Measurements from ENCODE around the gene MYO10.
"Not testable (repeated sequence)": the region's sequence is repeated elsewhere in the genome, so short reads cannot be mapped to it uniquely, and the experiment has no call there.

The MYO10 gene

DNA sequence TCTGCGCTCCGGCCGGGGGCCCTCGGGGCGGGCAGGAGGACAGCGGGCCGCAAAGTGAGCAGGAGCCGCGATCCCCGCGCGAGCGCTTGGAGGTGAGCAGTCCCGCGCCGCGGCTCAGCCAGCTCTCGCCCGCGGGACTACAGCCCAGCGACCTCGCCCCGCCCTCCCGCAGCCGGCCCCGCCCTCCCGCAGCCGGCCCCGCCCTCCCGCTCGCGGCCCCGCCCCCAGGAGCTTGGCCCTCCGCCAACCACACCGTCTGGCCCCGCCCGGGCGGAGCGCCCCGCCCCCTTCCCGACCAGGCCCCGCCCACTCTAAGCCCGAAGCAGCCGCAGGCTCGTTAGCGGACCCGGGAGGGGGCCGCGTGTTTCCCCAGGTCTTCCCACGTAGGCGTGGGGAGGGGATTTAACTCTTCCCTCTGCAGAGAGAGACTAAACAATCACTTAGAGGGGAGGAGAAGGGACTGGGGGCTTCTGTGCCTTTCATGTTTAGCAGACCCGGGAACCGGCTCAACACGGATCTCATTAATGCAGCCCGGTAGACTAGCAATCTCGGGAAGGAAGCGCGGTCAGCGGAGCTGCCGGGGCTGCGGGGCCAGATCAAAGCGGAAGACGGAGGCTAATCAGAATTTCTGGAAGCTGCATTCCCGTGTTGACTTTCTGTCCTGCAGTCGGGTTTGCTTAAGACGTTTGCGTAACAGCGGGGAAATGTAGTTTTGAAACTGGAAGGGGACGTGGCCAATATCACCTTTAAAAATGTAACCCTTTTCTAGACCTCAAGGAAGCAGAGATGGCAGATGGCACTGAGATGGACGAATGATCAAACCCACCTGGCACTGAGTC is at the start of gene MYO10:
MYO10 (minus strand) TSS at position 139 of the 839 bp plus-strand sequence. CDS start 480 bp downstream, outside the sequence.
- DNase-seq (ENCODE audit: low read depth), result peak; percentile 38

DNA sequence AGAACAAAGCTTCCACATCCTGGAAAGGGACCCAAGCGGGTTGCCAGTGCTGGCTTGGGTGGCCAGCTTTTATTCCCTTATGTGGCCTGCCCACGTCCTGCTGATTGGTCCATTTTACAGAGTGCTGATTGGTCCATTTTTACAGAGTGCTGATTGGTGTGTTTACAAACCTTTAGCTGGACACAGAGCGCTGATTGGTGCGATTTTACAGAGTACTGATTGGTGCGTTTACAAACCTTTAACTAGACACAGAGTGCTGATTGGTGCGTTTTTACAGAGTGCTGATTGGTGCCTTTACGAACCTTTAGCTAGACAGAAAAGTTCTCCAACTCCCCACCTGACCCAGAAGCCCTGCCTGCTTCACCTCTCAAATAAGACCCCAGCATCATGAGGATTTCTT is 49.2 kb upstream of the MYO10 start:
- DNase-seq (ENCODE audit: low read depth), result not testable (repeated sequence)

DNA sequence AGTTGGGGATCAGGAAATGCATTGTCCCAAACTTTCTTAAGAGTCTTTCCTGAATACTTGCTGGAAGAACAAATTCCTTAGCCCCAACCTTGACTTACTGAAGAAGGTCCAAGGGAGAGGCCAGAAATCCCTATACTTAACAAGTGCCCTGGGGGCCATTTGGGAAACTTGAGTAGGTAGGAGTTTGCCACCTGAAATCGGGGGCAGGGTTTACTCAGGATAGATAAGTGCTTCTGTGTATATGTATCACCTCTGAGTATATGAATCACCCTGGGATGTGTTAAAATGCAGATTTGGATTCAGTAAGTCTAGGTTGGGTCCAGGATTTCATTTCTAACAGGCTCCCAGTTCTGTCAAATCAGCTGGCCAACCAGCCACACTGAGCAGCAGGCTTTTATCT is 47.9 kb upstream of the MYO10 start:
- no peak for DNase-seq (ENCODE audit: low read depth)

DNA sequence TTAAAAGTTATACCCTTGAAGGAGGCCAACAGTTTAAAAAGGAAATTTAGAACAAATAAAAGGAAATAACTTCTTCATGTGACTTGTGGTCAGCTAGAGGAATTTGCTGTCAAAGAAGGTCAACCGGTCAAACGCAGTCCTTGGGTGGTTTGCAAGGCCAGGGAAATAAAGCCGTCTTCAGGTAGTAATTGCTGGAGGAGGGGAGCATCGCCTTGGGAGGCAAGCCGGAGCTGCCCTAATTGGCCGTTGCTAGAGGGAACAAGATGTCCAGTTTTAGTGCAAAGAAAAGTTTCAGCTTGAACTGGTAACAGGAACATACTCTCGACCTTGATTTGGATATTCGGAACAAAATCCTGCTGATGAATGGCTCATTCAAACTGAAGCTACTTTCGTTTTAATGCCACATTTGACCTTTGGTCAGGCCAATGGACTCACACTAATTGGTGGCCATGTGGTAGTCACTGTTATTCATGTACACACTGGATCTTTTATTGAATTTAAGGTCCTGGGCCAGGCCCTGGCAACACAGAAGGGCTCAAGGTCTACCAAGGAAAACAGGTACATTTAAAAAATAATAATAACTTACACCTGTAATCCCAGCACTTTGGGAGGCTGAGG is 47.0 kb upstream of the MYO10 start:
- no peak for DNase-seq (ENCODE audit: low read depth)

DNA sequence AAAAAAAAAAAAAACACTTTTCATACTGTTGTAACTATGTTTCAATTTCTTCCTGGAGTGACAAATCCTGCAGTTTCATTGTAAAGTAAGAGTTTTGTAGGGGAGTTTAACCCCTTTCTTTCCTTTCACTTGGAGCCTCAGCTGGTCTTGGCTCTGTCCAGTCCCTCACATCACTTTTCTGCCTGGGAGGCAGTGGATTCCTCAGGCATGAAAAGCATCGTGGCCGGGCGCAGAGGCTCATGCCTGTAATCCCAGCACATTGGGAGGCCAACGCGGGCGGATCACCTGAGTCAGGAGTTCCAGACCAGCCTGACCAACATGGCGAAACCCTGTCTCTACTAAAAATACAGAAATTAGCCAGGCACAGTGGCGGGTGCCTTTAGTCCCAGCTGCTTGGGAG is 45.6 kb upstream of the MYO10 start:
- no peak for DNase-seq (ENCODE audit: low read depth)

DNA sequence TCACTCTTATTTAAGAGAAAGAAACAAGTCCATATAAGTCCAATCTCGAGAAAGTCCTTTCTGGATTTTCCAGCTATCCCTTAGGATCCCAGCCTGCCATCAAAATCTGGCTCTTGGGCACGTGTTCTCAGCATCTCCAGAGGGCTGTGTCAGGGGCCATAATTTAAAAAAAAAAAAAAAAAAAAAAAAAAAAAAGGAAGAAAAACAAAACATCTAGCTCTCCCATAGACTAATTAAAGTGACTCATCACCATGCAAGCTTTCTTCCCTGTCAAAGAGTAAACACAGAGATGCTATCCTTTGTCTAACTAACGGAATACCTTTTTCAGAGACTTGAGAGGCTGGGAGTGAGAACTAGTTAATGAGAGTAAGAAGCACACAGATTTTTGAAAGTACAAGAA is 44.9 kb upstream of the MYO10 start:
- no peak for DNase-seq (ENCODE audit: low read depth)

DNA sequence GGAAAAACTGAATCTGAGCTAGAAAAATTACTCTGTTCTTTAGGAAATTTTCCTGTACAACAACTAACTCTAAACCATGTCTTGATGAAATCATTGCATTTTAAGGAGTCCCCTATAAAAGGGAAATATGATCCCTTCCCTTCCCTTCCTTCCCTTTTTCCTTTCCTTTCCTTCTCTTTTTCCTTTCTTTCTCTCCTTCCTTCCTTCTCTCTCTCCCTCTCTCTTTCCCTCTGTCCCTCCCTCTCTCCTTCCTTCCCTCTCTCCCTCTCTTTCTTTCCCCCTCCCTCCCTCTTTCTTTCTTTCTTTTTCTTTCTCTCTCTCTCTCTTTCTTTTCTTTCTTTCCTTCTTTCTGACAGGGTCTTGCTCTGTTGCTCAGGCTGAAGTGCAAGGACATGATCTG is 42.2 kb upstream of the MYO10 start:
- DNase-seq (ENCODE audit: low read depth), result no peak

DNA sequence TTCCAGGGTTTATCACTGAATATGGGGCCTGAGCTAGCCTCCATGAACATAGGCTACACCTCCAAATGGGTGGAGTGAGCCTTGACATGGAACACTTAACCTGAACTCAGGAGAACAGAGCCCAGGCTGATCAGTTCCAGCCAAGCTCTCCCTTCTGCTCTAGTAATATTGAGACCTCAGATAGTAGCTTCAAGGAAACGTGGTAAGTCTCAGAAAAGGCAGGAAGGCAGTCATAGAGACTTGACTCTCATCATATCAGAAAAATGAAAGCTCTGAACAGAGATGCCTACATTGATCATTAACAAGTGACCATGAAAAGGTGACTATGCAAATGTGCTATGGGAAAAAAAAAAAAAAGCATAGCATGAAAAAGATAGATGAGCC is 40.5 kb upstream of the MYO10 start:
- DNase-seq (ENCODE audit: low read depth), result no peak

DNA sequence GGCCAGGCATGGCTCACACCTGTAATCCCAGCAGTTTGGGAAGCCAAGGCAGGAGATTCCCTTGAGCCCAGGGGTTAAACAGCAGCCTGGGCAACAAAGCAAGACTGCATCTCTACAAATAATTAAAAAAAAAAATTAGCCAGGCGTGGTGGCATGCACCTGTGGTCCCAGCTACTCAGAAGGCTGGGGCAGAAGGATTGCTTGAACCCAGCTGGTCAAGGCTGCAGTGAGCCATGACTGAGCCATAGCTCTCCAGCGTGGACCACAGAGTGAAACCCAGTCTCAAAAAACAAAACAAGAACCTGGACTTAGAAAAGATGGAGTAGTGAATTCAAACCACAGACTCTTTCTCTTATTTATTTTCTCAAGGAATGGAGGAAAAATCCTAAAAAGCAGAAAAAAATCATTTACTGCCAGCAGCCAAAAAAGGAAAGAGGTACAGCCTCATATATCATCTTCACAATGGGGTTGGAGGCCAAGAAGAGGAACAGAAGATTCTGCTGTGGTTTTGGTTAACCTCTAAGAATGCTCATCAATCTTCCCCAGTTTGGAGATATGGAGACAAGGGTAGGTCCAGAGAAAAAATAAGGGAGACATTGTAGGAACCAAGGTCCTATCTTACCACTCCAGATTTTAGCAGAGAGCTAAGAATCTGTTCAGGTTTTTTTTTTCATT is 40.0 kb upstream of the MYO10 start:
- DNase-seq (ENCODE audit: low read depth), result no peak

DNA sequence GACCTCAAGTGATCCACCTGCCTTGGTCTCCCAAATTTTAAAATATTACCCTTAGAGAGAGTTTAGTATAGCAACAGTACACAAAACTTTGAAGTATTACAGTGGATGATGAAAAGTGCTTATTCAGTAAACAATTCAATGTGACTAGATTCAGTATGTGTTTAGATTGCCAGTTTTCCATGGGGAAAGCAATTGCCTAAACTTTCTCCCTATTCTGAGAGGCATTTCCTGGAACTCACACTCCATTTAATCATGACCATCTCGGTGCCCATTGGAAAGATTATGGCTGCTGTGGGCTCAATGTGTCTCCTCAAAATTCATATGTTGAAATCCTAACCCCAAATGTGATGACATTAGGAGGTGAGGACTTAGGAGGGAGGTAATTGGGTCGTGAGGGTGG is 38.9 kb upstream of the MYO10 start:
- DNase-seq (ENCODE audit: low read depth), result no peak

DNA sequence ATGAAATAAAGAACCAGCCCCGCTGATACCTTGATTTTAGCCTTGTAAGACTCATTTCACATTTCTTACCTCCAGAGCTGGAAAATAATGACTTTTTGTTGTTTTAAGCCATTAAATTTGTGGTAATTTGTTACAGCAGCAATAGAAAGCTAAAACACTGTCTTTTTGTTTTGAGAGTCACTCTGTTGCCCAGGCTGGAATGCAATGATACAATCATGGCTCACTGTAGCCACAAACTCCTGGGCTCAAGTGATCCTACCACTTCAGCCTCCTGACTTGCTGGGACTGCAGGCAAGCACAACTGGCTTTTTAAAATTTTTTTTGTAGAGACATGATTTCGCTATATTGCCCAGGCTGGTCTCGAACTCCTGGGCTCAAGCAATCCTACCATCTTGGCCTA is 34.7 kb upstream of the MYO10 start:
- no peak for DNase-seq (ENCODE audit: low read depth)

DNA sequence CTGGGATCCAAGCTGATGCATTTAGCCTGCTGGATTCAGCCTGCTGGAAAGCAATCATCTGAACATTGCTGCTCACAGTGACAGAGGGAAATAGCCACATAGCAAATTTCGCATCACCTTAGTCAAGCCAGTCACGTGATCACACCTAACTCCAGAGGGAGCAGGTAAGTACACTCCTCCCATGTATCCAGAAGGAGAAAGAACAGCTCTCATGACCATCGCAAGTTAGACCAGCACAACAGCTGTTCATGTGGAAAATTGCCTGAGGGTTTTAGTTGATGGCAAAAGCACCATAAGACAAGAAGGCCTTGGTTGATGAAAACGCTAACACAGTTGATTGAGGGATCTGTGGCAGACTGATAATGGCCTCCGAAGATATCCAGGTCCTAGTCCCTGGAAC is 34.2 kb upstream of the MYO10 start:
- DNase-seq (ENCODE audit: low read depth), result no peak

DNA sequence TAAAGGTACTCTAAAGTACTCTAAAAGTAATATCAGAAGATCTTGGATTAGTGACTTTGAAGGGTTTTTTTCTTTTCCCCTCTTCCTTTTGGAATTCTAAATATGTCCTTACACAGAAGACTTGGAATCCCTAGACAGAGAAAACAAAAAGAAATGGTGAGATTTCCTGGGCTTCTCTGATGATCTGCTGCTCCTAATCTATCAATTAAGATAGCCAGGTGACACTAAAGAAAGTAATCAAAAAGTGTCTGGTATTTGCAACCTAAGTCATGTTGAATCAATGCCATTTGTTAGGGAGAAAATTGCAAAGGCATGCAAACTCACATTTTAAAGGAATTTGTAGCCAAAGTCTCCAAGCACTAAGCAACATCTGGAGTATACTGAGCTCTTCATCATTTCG is 29.5 kb upstream of the MYO10 start:
- no peak for DNase-seq (ENCODE audit: low read depth)

DNA sequence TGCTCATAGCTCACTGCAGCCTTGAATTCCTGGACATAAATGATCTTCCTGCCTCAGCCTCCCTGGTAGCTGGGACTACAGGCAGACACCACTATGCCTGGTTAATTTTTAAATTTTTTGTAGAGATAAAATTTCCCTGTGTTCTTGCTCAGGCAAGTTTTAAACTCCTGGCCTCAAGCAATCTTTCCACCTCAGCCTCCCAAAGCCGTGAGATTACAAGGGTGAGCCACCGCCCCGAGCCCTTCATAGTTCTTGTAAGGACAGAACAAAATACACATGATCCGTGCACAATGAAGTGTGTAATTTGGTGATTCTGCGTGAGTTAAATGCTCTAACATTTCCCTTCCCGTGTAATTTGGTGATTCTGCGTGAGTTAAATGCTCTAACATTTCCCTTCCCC is 27.7 kb upstream of the MYO10 start:
- no peak for DNase-seq (ENCODE audit: low read depth)

DNA sequence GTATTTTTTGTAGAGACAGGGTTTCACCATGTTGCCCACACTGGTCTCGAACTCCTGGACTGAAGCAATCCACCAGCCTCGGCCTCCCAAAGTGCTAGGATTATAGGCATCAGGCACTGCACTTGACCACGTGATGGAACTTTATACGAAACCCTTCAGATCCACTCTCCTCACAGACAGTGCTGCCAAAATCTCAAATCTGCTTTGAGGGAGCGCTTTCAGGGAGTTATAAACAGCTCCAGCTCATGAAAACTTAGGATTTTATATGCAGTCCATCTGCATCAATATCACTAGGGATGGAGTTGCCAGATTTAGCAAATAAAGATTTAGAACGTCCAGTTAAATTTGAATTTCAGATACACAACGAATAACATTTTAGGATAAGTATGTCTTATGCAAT is 25.0 kb upstream of the MYO10 start:
- DNase-seq (ENCODE audit: low read depth), result no peak

DNA sequence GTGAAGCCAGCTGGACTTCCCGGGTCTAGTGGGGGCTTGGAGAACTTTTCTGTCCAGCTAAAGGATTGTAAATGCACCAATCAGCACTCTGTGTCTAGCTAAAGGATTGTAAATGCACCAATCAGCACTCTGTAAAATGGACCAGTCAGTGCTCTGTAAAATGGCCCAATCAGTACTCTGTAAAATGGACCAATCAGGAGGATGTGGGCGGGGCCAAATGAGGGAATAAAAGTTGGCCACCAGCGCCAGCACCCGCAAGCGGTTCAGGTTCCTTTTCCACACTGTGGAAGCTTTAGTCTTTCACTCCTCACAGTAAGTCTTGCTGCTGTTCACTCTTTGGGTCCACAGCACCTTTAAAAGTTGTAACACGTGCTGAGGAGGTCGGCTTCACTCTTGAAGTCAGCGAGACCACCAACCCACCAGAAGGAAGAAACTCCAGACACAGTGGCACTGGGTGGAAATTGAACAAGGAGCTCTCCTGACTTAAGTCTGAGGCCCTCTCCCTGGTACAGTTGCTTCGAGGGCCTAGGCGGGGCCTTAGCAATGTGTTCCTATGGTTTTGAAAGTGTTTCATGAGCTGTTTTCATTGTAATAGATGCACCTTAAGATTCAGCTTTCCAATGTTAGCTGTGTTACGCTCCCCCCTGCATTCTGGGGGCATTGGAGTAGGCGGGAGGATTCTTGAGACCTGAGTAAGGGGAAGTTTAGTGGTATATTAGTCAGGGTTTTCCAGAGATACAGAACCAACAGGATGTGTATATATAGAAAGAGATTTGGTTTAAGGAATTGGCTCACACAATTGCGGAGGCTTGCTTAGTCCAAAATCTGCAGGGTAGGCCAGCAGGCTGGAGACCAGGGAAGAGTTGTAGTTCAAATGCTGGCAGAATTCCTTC is 21.5 kb upstream of the MYO10 start:
- DNase-seq (ENCODE audit: low read depth), result no peak

DNA sequence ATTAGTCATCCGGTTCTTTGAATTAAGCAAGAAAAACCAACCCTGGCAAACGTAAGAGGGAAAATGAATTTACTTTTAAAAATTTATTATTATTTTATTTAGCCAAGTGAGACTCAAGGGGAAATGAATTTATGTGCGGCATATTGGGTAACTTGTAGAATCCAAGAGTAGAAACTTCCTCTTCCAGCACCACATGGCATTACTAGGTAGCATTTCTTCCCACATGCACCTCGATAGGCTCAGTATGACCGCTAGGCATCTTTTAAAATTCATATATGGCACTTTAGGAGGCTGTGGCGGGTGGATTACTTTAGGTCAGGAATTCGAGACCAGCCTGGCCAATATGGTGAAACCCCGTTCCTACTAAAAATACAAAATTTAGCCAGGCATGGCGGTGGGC is 17.6 kb upstream of the MYO10 start:
- no peak for DNase-seq (ENCODE audit: low read depth)

DNA sequence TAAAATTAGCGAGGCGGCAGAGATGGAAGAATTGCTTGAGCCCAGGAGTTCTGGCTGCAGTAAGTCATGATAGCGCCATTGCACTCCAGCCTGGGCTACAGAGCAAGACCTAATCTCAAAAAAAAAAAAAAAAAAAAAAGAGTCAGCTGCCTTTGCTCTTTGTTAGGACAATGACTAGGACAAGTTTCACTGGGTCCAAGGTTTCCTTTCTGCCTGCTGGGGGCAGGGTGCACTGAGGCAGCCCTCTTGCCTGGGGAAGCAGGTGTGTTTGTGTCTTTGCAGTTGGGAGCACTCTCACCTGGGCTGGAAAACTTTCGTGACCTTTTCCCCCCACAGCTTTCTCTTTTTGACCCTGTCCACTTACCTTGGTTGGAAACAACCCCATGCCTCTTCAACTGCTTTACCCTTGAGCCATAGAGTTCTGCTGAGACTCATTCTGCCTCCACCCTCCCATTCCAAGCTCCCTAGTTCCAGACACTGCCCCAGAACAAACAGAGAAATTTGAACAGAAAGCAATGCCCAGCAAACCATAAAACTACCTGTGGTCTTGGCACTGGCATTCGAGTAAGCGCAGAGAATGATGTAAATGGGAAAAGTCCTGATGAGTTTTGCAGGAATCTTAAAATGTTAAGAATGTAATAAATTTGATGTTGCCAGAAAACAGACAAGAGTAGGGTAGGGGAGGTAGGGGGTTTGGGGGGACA is 17.0 kb upstream of the MYO10 start:
- DNase-seq (ENCODE audit: low read depth), result no peak

DNA sequence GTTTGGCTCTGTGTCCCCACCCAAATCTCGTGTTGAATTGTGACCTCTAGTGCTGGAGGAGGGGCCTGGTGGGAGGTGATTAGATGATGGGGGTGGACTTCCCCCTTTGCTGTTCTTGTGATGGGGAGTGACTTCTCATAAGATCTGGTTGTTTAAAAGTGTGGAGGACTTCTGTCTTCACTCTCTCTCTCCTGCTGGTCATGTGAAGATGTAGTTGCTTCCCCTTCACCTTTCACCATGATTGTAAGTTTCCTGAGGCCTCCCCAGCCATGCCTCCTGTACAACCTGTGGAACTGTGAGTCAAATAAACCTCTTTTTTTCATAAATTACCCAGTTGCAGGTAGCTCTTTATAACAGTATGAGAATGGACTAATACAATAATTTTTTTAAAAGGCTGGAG is 10.6 kb upstream of the MYO10 start:
- no peak for DNase-seq (ENCODE audit: low read depth)

DNA sequence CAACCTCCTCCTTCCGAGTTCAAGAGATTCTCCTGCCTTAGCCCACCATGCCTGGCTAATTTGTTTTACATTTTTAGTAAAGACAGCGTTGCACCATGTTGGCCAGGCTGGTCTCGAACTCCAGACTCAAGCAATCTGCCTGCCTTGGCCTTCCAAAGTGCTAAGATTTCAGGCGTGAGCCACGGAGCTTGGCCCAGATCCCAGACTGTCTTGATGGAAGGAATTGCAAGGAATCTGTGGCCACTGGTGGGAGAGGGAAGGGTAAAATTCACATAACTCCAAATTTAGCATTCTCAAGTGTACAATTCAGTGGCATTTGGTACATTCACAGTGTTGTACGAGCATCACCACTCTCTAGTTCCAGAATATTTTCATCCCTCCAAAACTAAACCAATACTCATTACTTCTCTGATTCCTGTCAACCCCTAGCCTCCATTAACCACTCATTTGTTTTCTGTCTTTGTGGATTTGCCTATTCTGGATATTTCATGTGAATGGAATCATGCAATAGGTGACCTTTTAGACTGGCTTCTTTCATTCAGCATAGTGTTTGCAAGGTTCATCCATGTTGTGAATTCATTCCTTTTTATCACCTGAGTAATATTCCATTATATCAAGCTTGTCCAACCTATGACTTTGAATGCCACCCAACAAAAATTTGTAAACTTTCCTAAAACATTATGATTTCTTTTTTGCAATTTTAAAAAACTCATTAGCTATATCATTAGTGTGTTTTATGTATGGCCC is 8.9 kb upstream of the MYO10 start:
- DNase-seq (ENCODE audit: low read depth), result no peak

Measured in stimulated activated CD4-positive, alpha-beta T cell treated with anti-CD3 and anti-CD28 coated beads, Interleukin-2, amount 100 ng/mL, for 4 hours (primary cell).